Measurements from ENCODE around the gene MPDZ.

MPDZ gene

GRCh38 chr9:13281356-13282016 is 2.0 kb upstream of the MPDZ start:
- no peak for DNase-seq
- H3K36me3 ChIP-seq (replicated peaks): no peaks in the 10 kb centered on the region
- H3K4me3 ChIP-seq (ENCODE audit: low read depth, low read length): no peak overlapping the region
- H3K27me3 ChIP-seq (replicated peaks): no peaks in the 10 kb centered on the region
- no peak for TF ChIP-seq CTCF (IDR thresholded peaks at IDR 0.05; ENCODE audit: low read depth, low read length, missing control alignments)
- in situ Hi-C loops (cut with HindIII; ENCODE audit: low pct_ligation_motif_present, low sequenced_read_pairs): no loop called here
- H3K27ac ChIP-seq: no peak overlapping the region

GRCh38 chr9:13278368-13279246 is 885 bp downstream of the MPDZ start:
- Histone ChIP-seq H3K4me3 (ENCODE audit: low read depth, low read length) (peak overlapping the region; percentile 75), H3K27me3 (replicated peaks) (no peaks in the 10 kb centered on the region), H3K36me3 (replicated peaks) (no peaks in the 10 kb centered on the region), H3K27ac (peak overlapping the region; percentile 99)
- TF ChIP-seq CTCF (IDR thresholded peaks at IDR 0.05; ENCODE audit: low read depth, low read length, missing control alignments): peak; percentile 41
- peak; percentile 87 for DNase-seq
- in situ Hi-C loops (cut with HindIII; ENCODE audit: low pct_ligation_motif_present, low sequenced_read_pairs): no loop called here

- in situ Hi-C loops (cut with HindIII; ENCODE audit: low pct_ligation_motif_present, low sequenced_read_pairs): no loop called here
- H3K27me3 ChIP-seq (replicated peaks): no peaks in the 10 kb centered on the region
- peak overlapping the region; percentile 99 for H3K27ac ChIP-seq
- TF ChIP-seq CTCF (IDR thresholded peaks at IDR 0.05; ENCODE audit: low read depth, low read length, missing control alignments): no peak
- peak; percentile 86 for DNase-seq
- H3K4me3 ChIP-seq (ENCODE audit: low read depth, low read length): peak overlapping the region; percentile 75
- no peaks in the 10 kb centered on the region for H3K36me3 ChIP-seq (replicated peaks)
Measured at GRCh38 chr9:13278023-13278367, 1.5 kb downstream of the MPDZ start.

GRCh38 chr9:13274886-13275641 is 4.4 kb downstream of the MPDZ start:
- Histone ChIP-seq H3K27ac (peak overlapping the region; percentile 90), H3K36me3 (replicated peaks) (no peaks in the 10 kb centered on the region), H3K4me3 (ENCODE audit: low read depth, low read length) (no peak overlapping the region), H3K27me3 (replicated peaks) (no peaks in the 10 kb centered on the region)
- TF ChIP-seq CTCF (IDR thresholded peaks at IDR 0.05; ENCODE audit: low read depth, low read length, missing control alignments): no peak
- in situ Hi-C loops (cut with HindIII; ENCODE audit: low pct_ligation_motif_present, low sequenced_read_pairs): no loop called here
- peak; percentile 67 for DNase-seq

GRCh38 chr9:13270734-13271133 is 8.8 kb downstream of the MPDZ start:
- no peaks in the 10 kb centered on the region for H3K27me3 ChIP-seq (replicated peaks)
- no peak overlapping the region for H3K27ac ChIP-seq
- no peak for DNase-seq
- no peak overlapping the region for H3K4me3 ChIP-seq (ENCODE audit: low read depth, low read length)
- in situ Hi-C loops (cut with HindIII; ENCODE audit: low pct_ligation_motif_present, low sequenced_read_pairs): no loop called here
- H3K36me3 ChIP-seq (replicated peaks): no peaks in the 10 kb centered on the region
- no peak for TF ChIP-seq CTCF (IDR thresholded peaks at IDR 0.05; ENCODE audit: low read depth, low read length, missing control alignments)
